SIG-M5 (cell line): ENCODE measurements around the gene RING1.

ENCODE experiments used
- DNase-seq: peaks from one replicate; lab custom pipeline; 2025; lab: John Stamatoyannopoulos, UW

Gene RING1

DNA sequence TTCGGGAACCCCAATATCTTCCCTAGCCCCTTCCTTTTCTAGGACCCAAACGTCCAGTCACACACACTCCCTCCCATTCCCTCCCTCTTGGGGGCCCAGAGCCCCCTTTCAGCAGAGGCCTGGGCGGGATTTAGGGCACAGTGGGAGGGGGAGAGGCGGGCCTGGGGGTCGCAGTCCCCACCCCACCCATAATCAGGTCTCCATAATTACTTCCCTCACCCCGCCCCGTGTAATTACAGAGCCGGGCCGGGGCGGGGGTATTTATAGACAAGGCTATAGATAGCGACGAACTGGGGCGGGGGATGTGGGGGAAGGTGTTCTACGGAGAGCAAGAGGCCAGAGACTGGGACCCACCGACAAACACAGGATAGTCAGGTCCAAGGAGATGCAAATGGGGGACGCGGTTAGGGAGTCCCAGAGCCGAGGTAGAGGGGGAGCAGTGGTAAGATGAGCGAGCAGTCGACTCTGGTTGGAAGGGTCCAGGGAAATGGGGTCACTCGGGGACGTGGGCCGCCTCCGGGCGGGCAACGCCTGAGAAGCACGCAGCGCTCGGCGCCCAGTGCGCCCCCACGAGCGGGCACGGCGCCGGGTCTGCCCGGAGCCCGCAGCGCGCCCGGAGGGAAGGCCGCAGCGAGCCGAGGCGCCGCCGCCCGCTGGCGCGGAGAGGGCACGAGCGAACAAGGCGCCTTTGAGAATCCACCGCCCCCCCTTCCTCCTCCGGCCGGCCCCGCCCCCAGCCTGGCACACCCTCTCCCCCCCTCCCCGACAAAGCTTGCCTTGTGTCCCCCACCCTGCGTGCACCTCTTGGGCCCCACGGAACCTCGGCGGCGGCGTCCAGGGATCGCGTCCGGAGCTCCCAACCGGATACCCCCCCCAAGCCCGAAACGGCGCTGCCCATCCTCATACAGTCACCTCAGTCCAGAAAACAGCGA lies 15.4 kb upstream of the RING1 start:
- no peak for DNase-seq

- no peak for DNase-seq
Measured at GRCh38 chr6:33193619-33194018, 14.7 kb upstream of the RING1 start.

DNA sequence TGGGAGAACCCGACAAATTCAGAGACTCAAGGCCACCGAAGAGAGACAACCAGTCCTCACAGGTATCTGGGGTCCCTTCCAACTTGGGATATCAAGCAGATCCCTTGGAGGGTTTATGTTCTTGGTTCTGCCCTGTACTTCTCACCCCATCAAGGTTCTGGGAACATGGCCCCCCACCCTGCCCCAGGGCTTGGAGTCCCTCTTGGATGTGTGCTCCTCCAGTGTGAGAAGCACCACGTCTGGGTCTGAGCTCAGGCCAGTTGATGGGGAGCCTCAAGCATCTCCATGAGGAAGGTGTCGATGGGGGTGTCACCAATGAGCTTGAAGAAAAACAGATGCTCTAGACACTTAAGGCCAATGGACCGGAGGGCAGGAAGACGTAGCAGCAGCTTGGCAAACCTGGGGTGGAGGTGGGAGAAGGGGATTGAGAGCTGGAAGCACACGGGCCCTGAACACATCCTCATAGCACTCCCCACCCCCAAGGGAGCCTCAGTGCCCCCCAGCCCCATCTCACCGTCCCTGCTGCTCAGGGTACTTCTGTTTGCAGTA lies 13.8 kb upstream of the RING1 start:
- no peak for DNase-seq

- DNase-seq: no peak
Measured at GRCh38 chr6:33195304-33196165, 12.8 kb upstream of the RING1 start.

- DNase-seq: no peak
Measured at GRCh38 chr6:33197431-33198048, 10.8 kb upstream of the RING1 start.

DNA sequence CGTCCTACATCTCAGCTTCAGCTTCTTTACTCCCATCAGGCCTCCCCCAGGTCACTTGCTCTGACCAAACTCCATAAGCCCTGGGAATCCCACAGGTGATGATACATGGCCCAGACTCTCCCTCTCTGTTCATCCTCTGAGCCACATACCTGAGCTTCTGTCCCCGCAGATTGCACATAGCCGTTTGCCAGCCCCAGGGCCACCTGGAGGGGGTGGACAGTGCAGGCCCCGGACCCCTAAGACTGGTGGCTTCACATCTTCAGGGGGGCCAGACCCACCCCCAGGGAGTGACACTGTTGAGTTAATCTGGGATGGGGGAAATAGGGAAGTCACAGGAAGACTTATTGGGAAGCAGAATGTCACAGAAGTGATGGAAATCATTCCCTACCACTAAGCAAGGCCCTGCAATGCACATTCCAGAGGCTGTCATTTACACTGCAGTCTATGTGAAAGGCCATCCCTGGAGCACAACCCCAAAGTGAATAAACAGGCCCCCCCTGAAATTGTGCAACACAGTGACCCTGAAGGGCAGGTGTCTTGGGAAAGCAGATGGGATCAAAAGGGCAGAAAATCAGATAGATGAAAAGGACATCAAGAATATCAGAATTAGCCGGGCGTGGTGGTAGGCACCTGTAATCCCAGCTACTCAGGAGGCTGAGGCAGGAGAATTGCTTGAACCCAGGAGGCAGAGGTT lies 10.0 kb upstream of the RING1 start:
- DNase-seq: no peak

DNA sequence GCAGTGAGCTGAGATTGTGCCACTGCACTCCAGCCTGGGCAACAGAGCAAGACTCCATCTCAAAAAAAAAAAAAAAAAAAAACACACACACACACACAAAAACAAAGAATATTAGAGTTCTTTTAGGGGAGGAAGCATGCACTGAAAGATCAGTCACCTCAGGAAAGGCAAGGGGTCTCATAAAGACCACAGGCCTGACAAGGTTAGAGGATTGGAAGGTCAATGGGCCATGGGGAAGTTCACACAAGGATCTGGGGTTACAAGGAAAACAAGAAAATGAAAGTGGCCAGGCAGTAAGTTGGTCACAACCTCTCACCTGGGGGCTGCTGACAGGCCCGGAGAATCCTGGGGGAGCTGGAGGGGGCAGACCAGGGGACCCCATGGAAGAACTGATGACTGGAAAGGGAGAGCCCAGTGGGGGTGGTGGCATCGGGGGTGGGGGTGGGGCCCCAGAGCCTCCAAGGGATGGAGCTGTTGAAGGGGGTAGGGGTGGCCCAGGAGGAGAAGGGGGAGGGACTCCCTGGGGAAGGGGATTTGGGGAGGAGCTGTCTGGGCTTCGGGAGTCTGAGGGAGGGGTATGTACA lies 9.4 kb upstream of the RING1 start:
- no peak for DNase-seq

- no peak for DNase-seq
Measured at GRCh38 chr6:33199687-33200218, 8.5 kb upstream of the RING1 start.

GRCh38 chr6:33200219-33201146 lies 7.8 kb upstream of the RING1 start, which contains the start of the genes RXRB and SLC39A7:
RXRB (minus strand) TSS chr6:33200665; CDS start chr6:33200476, 189 bp downstream.
SLC39A7 (plus strand) TSS chr6:33200867; CDS start chr6:33201246, 379 bp downstream.
- peak; percentile 66 for DNase-seq

DNA sequence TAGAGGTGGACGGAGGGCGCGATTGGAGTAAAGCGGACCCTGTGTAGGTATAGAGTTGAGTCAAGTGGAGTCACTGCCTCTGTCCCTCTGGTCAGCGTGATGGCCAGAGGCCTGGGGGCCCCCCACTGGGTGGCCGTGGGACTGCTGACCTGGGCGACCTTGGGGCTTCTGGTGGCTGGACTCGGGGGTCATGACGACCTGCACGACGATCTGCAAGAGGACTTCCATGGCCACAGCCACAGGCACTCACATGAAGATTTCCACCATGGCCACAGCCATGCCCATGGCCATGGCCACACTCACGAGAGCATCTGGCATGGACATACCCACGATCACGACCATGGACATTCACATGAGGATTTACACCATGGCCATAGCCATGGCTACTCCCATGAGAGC lies 7.2 kb upstream of the RING1 start:
- DNase-seq: no peak

DNA sequence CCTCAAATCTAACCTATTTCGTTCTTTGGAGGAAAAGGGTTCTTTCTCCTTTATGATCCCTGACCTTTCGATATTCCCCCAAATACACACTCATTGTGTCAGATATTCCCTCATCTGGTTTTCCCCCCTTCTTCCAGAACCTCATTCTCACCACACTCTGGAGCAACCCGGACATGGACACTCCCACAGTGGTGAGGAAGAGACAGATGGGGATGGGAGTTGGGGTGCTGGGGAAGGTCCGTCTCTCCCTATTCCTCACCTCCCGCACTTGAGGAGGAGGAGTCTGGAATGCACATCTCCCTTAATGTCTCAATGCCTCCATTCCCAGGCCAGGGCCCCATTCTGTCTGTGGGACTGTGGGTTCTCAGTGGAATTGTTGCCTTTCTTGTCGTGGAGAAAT lies 6.4 kb upstream of the RING1 start:
- no peak for DNase-seq

DNA sequence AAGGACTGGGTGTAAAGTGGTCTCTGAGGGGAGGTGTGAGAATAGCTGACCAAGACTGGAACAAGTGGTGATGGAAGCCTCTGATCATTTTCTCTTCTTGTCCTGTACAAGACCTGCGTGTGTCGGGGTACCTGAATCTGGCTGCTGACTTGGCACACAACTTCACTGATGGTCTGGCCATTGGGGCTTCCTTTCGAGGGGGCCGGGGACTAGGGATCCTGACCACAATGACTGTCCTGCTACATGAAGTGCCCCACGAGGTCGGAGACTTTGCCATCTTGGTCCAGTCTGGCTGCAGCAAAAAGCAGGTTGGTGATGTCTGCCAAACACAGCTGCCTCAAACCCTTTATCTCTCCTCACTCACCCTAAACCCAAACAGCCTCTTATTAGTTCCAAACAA lies 5.5 kb upstream of the RING1 start:
- DNase-seq: no peak

DNA sequence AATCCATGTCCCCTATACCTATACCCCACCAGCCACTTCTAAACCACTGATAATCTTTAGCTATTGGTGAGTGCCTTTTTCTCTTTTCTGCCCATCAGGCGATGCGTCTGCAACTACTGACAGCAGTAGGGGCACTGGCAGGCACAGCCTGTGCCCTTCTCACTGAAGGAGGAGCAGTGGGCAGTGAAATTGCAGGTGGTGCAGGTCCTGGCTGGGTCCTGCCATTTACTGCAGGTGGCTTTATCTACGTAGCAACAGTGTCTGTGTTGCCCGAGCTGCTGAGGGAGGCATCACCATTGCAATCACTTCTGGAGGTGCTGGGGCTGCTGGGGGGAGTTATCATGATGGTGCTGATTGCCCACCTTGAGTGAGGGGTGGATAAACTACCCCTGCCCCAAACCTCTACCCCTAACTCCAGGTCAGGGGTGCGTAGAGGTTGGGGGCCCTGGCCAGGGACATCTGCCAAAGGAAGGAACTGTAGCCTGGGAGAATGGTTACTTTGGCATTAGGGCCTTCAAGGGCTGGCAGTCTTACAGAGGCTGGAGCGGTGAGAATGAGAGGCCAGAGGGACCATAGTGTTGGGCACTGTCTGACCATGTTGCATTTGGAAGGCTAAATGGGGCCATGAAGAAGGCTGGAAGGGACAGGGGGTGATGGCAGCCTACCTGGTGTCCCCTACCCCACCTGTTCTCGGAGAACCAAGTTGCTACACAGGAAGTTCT lies 4.7 kb upstream of the RING1 start:
- DNase-seq: no peak

GRCh38 chr6:33204165-33204414 lies 4.2 kb upstream of the RING1 start:
- DNase-seq: no peak

GRCh38 chr6:33204415-33205190 lies 3.7 kb upstream of the RING1 start, which contains the start of gene HSD17B8:
HSD17B8 (plus strand) TSS chr6:33204655; CDS start chr6:33204669, 14 bp downstream.
- no peak for DNase-seq

DNA sequence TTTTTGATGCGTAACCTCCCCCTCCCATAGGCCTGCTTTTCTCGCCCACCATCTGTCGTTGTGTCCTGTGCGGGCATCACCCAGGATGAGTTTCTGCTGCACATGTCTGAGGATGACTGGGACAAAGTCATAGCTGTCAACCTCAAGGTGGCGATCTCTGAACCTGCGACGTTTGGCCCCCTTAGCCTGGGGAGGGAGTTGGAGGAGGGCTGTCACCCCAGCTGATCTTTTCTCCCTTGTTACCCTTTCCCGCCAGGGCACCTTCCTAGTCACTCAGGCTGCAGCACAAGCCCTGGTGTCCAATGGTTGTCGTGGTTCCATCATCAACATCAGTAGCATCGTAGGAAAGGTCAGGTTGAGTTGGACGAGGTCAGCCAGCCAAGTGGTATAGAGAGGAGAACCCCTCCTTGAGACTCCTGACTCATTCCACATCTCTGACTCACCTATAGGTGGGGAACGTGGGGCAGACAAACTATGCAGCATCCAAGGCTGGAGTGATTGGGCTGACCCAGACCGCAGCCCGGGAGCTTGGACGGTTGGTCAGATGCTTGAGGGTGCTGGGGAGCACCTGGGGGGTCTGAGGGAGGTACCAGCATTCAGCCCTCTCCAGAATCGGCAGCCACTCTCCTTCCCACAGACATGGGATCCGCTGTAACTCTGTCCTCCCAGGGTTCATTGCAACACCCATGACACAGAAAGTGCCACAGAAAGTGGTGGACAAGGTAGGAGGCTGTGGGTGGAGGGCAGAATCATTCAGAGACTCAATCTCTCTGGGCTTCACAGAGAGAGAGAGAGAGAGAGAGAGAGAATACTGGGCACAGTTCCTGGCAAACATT lies 2.9 kb upstream of the RING1 start:
- no peak for DNase-seq
